GM21381 (cell line): ENCODE results near the gene ADO.
A peak's percentile ranks its signal among the peaks of the same experiment; 100 is the strongest.

Experiments used
- ATAC-seq: cut with Tn5 transposase; IDR thresholded peaks from one replicate; pipeline ENCODE4 v1.9.1; 2021; ENCODE audit warnings: mild to moderate bottlenecking, moderate library complexity; ENCODE audit not compliant: unreplicated experiment

Gene ADO

GRCh38 chr10:62817121-62817765 is 12.7 kb downstream of the ADO start:
- peak; percentile 18 for ATAC-seq

GRCh38 chr10:62817766-62818425 is 13.4 kb downstream of the ADO start:
- peak; percentile 32 for ATAC-seq

- ATAC-seq: no peak
Observed at GRCh38 chr10:62818426-62819011, 14.0 kb downstream of the ADO start.

- no peak for ATAC-seq
Observed at GRCh38 chr10:62819141-62819920, 14.8 kb downstream of the ADO start.

- ATAC-seq: no peak
Observed at GRCh38 chr10:62820586-62820985, 16.1 kb downstream of the ADO start.

GRCh38 chr10:62826273-62826672 is 21.8 kb downstream of the ADO start:
- no peak for ATAC-seq

- ATAC-seq: no peak
Observed at GRCh38 chr10:62829622-62830021, 25.1 kb downstream of the ADO start.

GRCh38 chr10:62830679-62831078 is 26.2 kb downstream of the ADO start:
- no peak for ATAC-seq

GRCh38 chr10:62831346-62831745 is 26.8 kb downstream of the ADO start:
- no peak for ATAC-seq

GRCh38 chr10:62839590-62839989 is 35.1 kb downstream of the ADO start:
- ATAC-seq: no peak

- ATAC-seq: peak; percentile 70
Observed at GRCh38 chr10:62842983-62843382, 38.5 kb downstream of the ADO start.

GRCh38 chr10:62843600-62843999 is 39.1 kb downstream of the ADO start:
- ATAC-seq: no peak

GRCh38 chr10:62844280-62845011 is 39.9 kb downstream of the ADO start:
- ATAC-seq: no peak

- ATAC-seq: no peak
Observed at GRCh38 chr10:62847433-62847832, 42.9 kb downstream of the ADO start.

GRCh38 chr10:62850646-62851045 is 46.1 kb downstream of the ADO start:
- no peak for ATAC-seq

- ATAC-seq: no peak
Observed at GRCh38 chr10:62851442-62851841, 46.9 kb downstream of the ADO start.

- peak; percentile 82 for ATAC-seq
Observed at GRCh38 chr10:62852961-62853702, 48.6 kb downstream of the ADO start.

GRCh38 chr10:62853710-62854109 is 49.2 kb downstream of the ADO start:
- ATAC-seq: no peak

GRCh38 chr10:62856021-62856420 is 51.5 kb downstream of the ADO start:
- ATAC-seq: no peak
